Vagina (tissue), 2 donors: Measurements from ENCODE around the gene MRPL34. TPM values are rescaled to one million over a fixed set of nuclear protein-coding genes. Genes with fewer than 3 reads are reported as not detected.
A peak's percentile ranks its signal among the peaks of the same experiment; 100 is the strongest.

Source experiments
- DNase-seq, 2 donors: peaks; one replicate each; pipeline ENCODE4 v3.0.0-alpha.2; 2017; ENCODE audit errors: extremely low spot score in 2 of 2
- H3K27ac ChIP-seq: fragments of 200-600 bp; sonication (generic); one replicate; pipeline ENCODE4 v1.5.1; 2019
- H3K27me3 ChIP-seq: fragments of 200-600 bp; sonication (generic); one replicate; pipeline ENCODE4 v1.5.1; 2019
- H3K36me3 ChIP-seq, 2 donors: fragments of 200-600 bp; sonication (generic); one replicate each; pipeline ENCODE4 v1.5.1; 2017 to 2019
- H3K4me1 ChIP-seq: fragments of 200-600 bp; sonication (generic); one replicate; pipeline ENCODE4 v1.5.1; 2019
- H3K4me3 ChIP-seq, 2 donors: fragments of 200-600 bp; sonication (generic); 1 replicate in 1 of 2; 2 replicates in 1 of 2; pipeline ENCODE4 v1.5.1; 2016 to 2019
- H3K9me3 ChIP-seq: fragments of 200-600 bp; sonication (generic); one replicate; pipeline ENCODE4 v1.5.1; 2019
- POLR2A ChIP-seq, 2 donors: fragments of 450-650 bp; IDR thresholded peaks; one replicate each; pipeline ENCODE4 v1.6.1; 2017; ENCODE audit warnings: antibody characterized with exemption in 2 of 2, mild to moderate bottlenecking in 2 of 2, moderate library complexity in 2 of 2
- POLR2AphosphoS5 ChIP-seq, 2 donors: sonication (generic); formaldehyde crosslinking; IDR thresholded peaks; one replicate each; pipeline ENCODE4 v1.9.0; 2017; ENCODE audit warnings: antibody characterized with exemption in 2 of 2, mild to moderate bottlenecking in 2 of 2, low read depth in 1 of 2; ENCODE audit not compliant: insufficient read depth in 1 of 2
- intact Hi-C: fragments of 100-400 bp; cut with DNase I; formaldehyde crosslinking; loops from one replicate; pipeline ENCODE4 v1.15.1; 2023
- total RNA-seq: library from RNA; depleted of rRNA; stranded (reverse); fragments of >200 nt; gene quantifications from one replicate; pipeline ENCODE4 v1.2.3, GENCODE V29; 2016
- TF ChIP-seq, protein P1 (sequence below), 3 experiments: fragments of 450-650 bp in 2 of 3; fragments of 200-600 bp in 1 of 3; sonication (generic) in 1 of 3; IDR thresholded peaks; one replicate each; pipeline ENCODE4 v1.5.1; 2017 to 2019; ENCODE audit warnings: antibody characterized with exemption in 3 of 3, mild to moderate bottlenecking in 2 of 3, moderate library complexity in 2 of 3

MRPL34 gene
- total RNA-seq, 1 donor from 2014 or later = 176 TPM

DNA sequence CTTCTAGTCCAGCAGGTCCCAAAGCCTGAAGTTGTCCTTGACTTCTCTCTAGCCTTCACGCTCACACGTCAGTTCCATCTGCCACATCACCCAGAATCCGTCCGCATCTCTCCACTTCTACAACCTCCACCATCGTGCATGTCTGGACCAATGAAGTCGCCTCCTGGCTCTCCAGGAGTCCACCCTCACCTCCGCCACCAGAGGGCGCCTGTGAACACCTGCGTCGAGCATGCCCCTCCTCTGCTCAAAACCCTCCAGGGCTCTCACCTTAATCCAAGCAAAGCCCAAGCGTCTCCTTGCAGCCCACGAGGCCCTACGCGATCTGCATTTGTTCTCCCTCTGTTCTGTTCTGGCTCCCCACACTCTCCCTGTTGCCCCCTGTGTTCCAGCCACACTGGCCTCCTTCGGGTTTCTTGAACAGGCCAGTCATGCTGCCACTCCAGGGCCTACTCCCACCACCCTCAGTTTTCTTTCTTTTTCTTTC lies 44.8 kb upstream of the MRPL34 start:
- Histone ChIP-seq H3K4me1 (no peaks in the 10 kb centered on the region), H3K4me3 (no peak overlapping the region), H3K27ac (no peak overlapping the region), H3K9me3 (no peaks in the 10 kb centered on the region), H3K36me3 (no peaks in the 10 kb centered on the region), H3K27me3 (no peaks in the 10 kb centered on the region)
- intact Hi-C loops = no loop called here
- no peak for DNase-seq
- TF ChIP-seq POLR2AphosphoS5 (IDR thresholded peaks at IDR 0.05; ENCODE audit: insufficient read depth in 1 of 2, low read depth in 1 of 2) (peak; percentile 16 to 26), POLR2A (IDR thresholded peaks at IDR 0.05) (no peak)
- TF ChIP-seq, protein P1, sequence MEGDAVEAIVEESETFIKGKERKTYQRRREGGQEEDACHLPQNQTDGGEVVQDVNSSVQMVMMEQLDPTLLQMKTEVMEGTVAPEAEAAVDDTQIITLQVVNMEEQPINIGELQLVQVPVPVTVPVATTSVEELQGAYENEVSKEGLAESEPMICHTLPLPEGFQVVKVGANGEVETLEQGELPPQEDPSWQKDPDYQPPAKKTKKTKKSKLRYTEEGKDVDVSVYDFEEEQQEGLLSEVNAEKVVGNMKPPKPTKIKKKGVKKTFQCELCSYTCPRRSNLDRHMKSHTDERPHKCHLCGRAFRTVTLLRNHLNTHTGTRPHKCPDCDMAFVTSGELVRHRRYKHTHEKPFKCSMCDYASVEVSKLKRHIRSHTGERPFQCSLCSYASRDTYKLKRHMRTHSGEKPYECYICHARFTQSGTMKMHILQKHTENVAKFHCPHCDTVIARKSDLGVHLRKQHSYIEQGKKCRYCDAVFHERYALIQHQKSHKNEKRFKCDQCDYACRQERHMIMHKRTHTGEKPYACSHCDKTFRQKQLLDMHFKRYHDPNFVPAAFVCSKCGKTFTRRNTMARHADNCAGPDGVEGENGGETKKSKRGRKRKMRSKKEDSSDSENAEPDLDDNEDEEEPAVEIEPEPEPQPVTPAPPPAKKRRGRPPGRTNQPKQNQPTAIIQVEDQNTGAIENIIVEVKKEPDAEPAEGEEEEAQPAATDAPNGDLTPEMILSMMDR (IDR thresholded peaks at IDR 0.05) = peak; percentile 50 to 75 (median 68)

DNA sequence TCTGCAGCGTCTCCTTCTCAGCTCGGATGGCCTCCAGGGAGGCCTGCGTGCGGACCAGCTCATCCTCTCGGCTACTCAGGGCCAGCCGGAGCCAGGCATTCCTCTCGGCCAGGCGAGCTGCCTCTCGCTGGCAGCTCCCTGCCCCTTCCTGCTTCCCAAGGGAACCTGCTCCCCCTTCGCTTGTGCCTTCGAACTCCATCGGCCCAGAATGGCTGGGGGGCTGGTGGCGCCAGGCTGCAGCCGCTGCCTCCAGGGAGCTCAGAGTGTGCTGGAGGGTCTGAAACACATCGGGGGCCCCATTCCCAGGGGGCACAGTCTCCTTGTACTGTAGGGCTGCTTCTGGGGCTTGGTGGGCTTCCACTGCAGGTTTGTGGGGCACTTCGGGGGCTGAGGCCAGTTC lies 43.1 kb upstream of the MRPL34 start:
- H3K4me3 ChIP-seq = no peak overlapping the region
- DNase-seq = no peak
- peaks cover 2% of the 10 kb centered on the region for H3K4me1 ChIP-seq
- H3K36me3 ChIP-seq = no peaks in the 10 kb centered on the region
- TF ChIP-seq POLR2A (IDR thresholded peaks at IDR 0.05) = no peak
- no peak for TF ChIP-seq POLR2AphosphoS5 (IDR thresholded peaks at IDR 0.05; ENCODE audit: insufficient read depth in 1 of 2, low read depth in 1 of 2)
- TF ChIP-seq, protein P1 (IDR thresholded peaks at IDR 0.05) = no peak
- no peaks in the 10 kb centered on the region for H3K9me3 ChIP-seq
- intact Hi-C loops = no loop called here
- no peak overlapping the region for H3K27ac ChIP-seq
- H3K27me3 ChIP-seq = no peaks in the 10 kb centered on the region

DNA sequence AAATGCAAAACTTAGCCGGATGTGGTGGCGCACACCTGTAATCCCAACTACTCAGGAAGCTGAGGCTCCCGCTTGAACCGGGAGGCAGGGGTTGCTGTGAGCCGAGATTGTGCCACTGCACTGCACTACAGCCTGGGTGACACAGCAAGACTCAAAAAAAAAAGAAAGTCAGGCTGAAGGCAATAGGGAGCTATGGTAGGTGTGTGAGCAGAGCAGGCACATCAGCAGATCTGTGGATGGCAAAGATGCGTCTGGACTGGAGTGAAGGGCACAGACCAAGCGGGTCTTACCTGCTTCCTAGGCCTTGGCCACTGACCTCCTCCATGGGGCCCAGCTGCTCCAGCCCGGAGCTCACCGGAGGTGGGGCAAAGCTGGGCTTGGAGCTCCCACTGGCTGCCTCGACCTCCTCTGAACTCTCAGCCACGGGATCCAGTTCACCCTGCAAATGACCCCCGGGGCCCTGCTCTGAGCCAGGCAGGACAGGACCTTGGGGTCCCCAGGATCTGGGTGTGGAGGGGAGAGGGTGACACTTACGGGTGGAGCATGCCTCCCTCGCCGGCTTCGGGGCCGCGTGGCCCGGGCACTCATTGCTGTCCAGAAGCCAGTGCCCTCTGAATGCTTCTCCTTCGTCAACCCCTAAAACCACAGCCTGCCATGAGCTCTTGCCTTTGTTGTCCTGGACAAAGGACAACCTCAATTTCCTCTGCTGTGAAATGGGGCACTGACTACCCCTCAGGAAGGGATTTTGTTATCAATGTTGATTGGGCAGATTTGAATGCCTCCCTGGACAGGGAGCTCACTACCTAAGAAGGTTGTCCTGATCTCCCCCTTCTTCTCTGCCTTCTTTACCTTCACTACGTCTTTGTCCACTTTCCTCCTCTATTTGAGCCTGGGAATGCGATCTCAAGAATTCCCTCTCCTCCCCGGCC lies 41.7 kb upstream of the MRPL34 start:
- intact Hi-C loops = no loop called here
- peak overlapping the region; percentile 58 for H3K27ac ChIP-seq

DNA sequence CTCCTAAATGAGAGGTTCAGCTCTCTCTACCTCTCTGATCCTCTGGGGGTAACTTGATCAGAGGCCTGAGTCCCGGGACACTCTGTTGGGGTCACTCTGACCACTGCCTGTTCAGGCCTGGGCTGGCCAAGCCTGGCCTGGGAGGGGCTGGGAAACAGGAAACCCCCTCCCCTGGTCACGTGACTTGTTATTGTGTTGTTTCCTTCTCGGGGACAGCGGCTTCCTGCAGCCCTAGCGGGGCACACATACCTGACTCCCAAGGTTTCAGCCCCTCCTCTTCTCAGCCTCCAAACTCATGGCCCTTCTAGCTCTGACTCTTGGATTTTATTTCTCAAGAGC lies 41.1 kb upstream of the MRPL34 start, which contains the start of gene USHBP1:
USHBP1 (minus strand) TSS at position 105 of the 339 bp plus-strand sequence. CDS start 446 bp downstream, outside the sequence.
- H3K27me3 ChIP-seq = no peaks in the 10 kb centered on the region
- H3K9me3 ChIP-seq = no peaks in the 10 kb centered on the region
- TF ChIP-seq, protein P1 (IDR thresholded peaks at IDR 0.05) = no peak
- TF ChIP-seq POLR2AphosphoS5 (IDR thresholded peaks at IDR 0.05; ENCODE audit: insufficient read depth in 1 of 2, low read depth in 1 of 2) = peak; percentile 32 to 37
- DNase-seq = peak in 1 of 2 donors; percentile 76
- peaks cover 0 to 8% of the 10 kb centered on the region in 2 donors for H3K36me3 ChIP-seq
- H3K4me3 ChIP-seq = peak within 1 kb of the TSS; percentile 21 to 38
- intact Hi-C loops = no loop called here
- peak within 1 kb of the TSS; percentile 58 for H3K27ac ChIP-seq
- peaks cover 16% of the 10 kb centered on the region for H3K4me1 ChIP-seq

More for the DNA sequence above, 41.7 kb upstream of the MRPL34 start:
- no peak for DNase-seq
- no peaks in the 10 kb centered on the region for H3K27me3 ChIP-seq
- no peaks in the 10 kb centered on the region for H3K9me3 ChIP-seq
- TF ChIP-seq, protein P1 (IDR thresholded peaks at IDR 0.05) = no peak
- no peak for TF ChIP-seq POLR2A (IDR thresholded peaks at IDR 0.05)
- TF ChIP-seq POLR2AphosphoS5 (IDR thresholded peaks at IDR 0.05; ENCODE audit: insufficient read depth in 1 of 2, low read depth in 1 of 2) = no peak
- peaks cover 16% of the 10 kb centered on the region for H3K4me1 ChIP-seq
- H3K36me3 ChIP-seq = peaks cover 0 to 3% of the 10 kb centered on the region in 2 donors
- peak overlapping the region; percentile 21 to 38 for H3K4me3 ChIP-seq

DNA sequence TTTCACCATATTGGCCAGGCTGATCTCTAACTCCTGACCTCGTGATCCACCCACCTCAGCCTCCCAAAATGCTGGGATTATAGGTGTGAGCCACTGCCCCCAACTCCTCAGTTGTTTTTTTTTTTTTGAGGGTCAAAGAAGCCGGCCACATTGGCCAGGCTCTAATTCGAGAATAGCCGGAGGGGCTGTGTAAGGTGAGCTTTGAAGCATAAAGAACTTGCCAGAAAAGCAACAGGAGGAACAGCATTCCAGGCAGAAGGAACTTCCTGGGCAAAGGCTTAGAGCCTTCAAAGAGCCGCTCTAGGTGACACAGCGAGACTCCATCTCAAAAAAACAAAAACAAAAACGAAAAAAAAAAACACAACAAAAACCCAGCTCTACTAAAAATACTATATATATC lies 39.6 kb upstream of the MRPL34 start:
- Histone ChIP-seq H3K27me3 (no peaks in the 10 kb centered on the region), H3K4me1 (peaks cover 16% of the 10 kb centered on the region), H3K27ac (no peak overlapping the region), H3K9me3 (no peaks in the 10 kb centered on the region), H3K4me3 (no peak overlapping the region), H3K36me3 (peaks cover 0 to 19% of the 10 kb centered on the region in 2 donors)
- no peak for DNase-seq
- TF ChIP-seq POLR2AphosphoS5 (IDR thresholded peaks at IDR 0.05; ENCODE audit: insufficient read depth in 1 of 2, low read depth in 1 of 2) (no peak), POLR2A (IDR thresholded peaks at IDR 0.05) (no peak)
- TF ChIP-seq, protein P1 (IDR thresholded peaks at IDR 0.05) = no peak
- intact Hi-C loops = no loop called here
